Tibial nerve (tissue), 4 donors: ENCODE results near the gene PLCH2. TPM values are rescaled to one million over a fixed set of nuclear protein-coding genes. Genes with fewer than 3 reads are reported as not detected.

ENCODE experiments used
- DNase-seq, 2 donors: peaks; one replicate each; pipeline ENCODE4 v3.0.0-alpha.2; 2019; ENCODE audit warnings: low spot score in 2 of 2
- H3K27ac ChIP-seq, 4 donors: fragments of 200-600 bp; sonication (generic) in 3 of 4; one replicate each; pipeline ENCODE4 v1.5.1; 2017 to 2019; ENCODE audit warnings: mild to moderate bottlenecking in 1 of 4
- H3K27me3 ChIP-seq, 2 donors: fragments of 200-600 bp; sonication (generic) in 1 of 2; one replicate each; pipeline versions ENCODE4 v1.5.1 to v1.6.0; 2017 to 2019
- H3K36me3 ChIP-seq, 3 donors: fragments of 200-600 bp; sonication (generic); one replicate each; pipeline ENCODE4 v1.5.1; 2018 to 2019
- H3K4me1 ChIP-seq, 4 donors: fragments of 200-600 bp; sonication (generic) in 3 of 4; one replicate each; pipeline ENCODE4 v1.5.1; 2017 to 2019
- H3K4me3 ChIP-seq, 4 donors: fragments of 200-600 bp; sonication (generic) in 3 of 4; one replicate each; pipeline ENCODE4 v1.5.1; 2017 to 2019; ENCODE audit warnings: mild to moderate bottlenecking in 1 of 4, moderate library complexity in 1 of 4
- H3K9me3 ChIP-seq, 4 donors: fragments of 200-600 bp; sonication (generic) in 3 of 4; one replicate each; pipeline ENCODE4 v1.5.1; 2017 to 2019
- EP300 ChIP-seq, 2 donors: sonication (generic); formaldehyde crosslinking; IDR thresholded peaks; one replicate each; pipeline ENCODE4 v1.6.1; 2017; ENCODE audit warnings: antibody characterized with exemption in 2 of 2, mild to moderate bottlenecking in 1 of 2
- POLR2A ChIP-seq, 2 donors: fragments of 450-650 bp; IDR thresholded peaks; one replicate each; pipeline ENCODE4 v1.6.1; 2017; ENCODE audit warnings: antibody characterized with exemption in 2 of 2, mild to moderate bottlenecking in 2 of 2, moderate library complexity in 2 of 2
- WGBS, 2 donors: methylation state at CpG; one replicate each; pipeline ENCODE4 v1.1.5; 2018; 5-methylcytosine and 5-hydroxymethylcytosine counted together
- total RNA-seq, 4 donors: library from RNA; depleted of rRNA; stranded (reverse); fragments of >200 nt; gene quantifications; one replicate each; pipeline ENCODE4 v1.1.0, GENCODE V29; 2016
- TF ChIP-seq, protein P1 (sequence below), 5 experiments: fragments of 200-600 bp in 3 of 5; fragments of 450-650 bp in 2 of 5; sonication (generic) in 3 of 5; IDR thresholded peaks; one replicate each; pipeline ENCODE4 v1.5.1; 2016 to 2019; ENCODE audit warnings: antibody characterized with exemption in 5 of 5, mild to moderate bottlenecking in 3 of 5, moderate library complexity in 2 of 5

The PLCH2 gene
- total RNA-seq, 4 donors from 2014 or later: 0.21 to 0.59 (median 0.26) TPM

DNA sequence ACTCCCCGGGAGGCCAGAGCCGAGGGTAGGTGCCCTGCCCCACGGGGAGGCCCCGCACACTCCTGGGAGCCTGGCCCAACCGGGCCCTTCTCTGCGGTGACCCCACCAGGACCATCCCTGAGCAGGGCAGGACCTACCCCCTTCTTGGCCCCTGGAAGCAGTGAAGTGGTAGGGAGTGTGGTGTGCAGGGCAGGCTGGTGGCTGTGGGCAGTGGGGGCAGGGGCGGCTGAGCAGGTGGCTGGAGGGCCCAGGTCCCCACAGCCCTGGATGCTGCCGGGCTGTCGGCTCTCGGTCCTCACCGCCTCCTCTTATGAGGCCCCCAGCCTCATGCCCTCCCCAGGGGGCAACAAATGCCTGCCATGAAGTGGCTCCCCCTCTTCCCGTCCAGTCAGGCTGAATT, 19.5 kb downstream of the PLCH2 start:
- Histone ChIP-seq H3K36me3 (no peaks in the 10 kb centered on the region), H3K4me3 (no peak overlapping the region), H3K4me1 (no peaks in the 10 kb centered on the region), H3K27me3 (peaks cover 0 to 53% of the 10 kb centered on the region in 2 donors), H3K27ac (no peak overlapping the region), H3K9me3 (no peaks in the 10 kb centered on the region)
- TF ChIP-seq POLR2A (IDR thresholded peaks at IDR 0.05) (no peak), EP300 (IDR thresholded peaks at IDR 0.05) (no peak)
- TF ChIP-seq, protein P1, sequence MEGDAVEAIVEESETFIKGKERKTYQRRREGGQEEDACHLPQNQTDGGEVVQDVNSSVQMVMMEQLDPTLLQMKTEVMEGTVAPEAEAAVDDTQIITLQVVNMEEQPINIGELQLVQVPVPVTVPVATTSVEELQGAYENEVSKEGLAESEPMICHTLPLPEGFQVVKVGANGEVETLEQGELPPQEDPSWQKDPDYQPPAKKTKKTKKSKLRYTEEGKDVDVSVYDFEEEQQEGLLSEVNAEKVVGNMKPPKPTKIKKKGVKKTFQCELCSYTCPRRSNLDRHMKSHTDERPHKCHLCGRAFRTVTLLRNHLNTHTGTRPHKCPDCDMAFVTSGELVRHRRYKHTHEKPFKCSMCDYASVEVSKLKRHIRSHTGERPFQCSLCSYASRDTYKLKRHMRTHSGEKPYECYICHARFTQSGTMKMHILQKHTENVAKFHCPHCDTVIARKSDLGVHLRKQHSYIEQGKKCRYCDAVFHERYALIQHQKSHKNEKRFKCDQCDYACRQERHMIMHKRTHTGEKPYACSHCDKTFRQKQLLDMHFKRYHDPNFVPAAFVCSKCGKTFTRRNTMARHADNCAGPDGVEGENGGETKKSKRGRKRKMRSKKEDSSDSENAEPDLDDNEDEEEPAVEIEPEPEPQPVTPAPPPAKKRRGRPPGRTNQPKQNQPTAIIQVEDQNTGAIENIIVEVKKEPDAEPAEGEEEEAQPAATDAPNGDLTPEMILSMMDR (IDR thresholded peaks at IDR 0.05): no peak
- WGBS, 2 donors: 74 to 79% methylated on average over 12 of the region's 12 CpGs
- DNase-seq: no peak

DNA sequence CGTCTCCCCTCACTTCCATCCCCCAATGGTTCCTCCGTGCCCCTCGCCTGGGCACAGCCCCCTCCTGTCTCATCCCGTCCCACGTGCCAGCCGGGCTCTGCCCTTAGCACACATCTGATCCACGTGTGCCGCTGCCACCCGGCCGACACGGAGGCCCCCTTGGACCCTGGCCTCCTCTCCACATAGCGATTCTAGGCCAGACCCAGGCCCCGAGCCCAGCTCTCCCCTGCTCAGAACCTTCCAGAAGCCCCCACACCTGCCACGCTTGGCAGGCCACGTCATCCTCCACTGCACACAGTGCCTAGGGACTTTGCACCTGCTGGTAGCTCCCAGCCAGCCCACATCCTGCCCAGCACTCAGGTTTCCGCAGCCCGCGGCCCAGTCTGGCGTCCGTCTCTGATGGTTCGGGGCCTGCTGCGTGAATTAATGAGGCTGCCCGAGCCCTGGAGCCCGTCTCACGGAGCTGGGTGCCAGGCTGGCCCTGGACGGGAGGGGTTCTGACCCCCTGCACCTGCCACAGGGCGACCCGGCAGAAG, 20.1 kb downstream of the PLCH2 start:
- Histone ChIP-seq H3K36me3 (no peaks in the 10 kb centered on the region), H3K27ac (no peak overlapping the region), H3K4me1 (no peaks in the 10 kb centered on the region), H3K9me3 (no peaks in the 10 kb centered on the region), H3K27me3 (peaks cover 0 to 58% of the 10 kb centered on the region in 2 donors), H3K4me3 (no peak overlapping the region)
- TF ChIP-seq POLR2A (IDR thresholded peaks at IDR 0.05): no peak
- TF ChIP-seq, protein P1 (IDR thresholded peaks at IDR 0.05): no peak
- no peak for DNase-seq
- WGBS, 2 donors: 87 to 92% methylated on average over 16 to 25 of the region's 28 CpGs

DNA sequence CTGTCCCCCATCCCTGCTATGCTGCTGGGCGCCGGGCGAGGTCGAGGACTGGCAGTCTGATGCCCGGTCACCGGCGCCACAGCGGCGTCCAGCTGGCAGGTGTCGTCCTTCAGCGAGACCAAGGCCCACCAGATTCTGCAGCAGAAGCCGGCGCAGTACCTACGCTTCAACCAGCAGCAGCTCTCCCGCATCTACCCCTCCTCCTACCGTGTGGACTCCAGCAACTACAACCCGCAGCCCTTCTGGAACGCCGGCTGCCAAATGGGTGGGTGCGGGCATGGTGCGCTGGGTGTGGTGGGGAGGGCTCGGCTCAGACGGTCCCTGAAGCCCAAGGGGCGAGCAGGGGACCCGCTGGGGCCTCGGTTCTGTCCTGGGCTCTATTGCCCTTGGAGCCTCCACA, 20.7 kb downstream of the PLCH2 start:
- H3K27me3 ChIP-seq: peaks cover 0 to 61% of the 10 kb centered on the region in 2 donors
- no peaks in the 10 kb centered on the region for H3K4me1 ChIP-seq
- no peak for TF ChIP-seq POLR2A (IDR thresholded peaks at IDR 0.05)
- no peak for TF ChIP-seq EP300 (IDR thresholded peaks at IDR 0.05)
- TF ChIP-seq, protein P1 (IDR thresholded peaks at IDR 0.05): no peak
- H3K4me3 ChIP-seq: no peak overlapping the region
- no peak for DNase-seq
- WGBS, 2 donors: 82 to 87% methylated on average over 12 to 19 of the region's 26 CpGs
- H3K36me3 ChIP-seq: no peaks in the 10 kb centered on the region
- H3K9me3 ChIP-seq: no peaks in the 10 kb centered on the region
- H3K27ac ChIP-seq: no peak overlapping the region

DNA sequence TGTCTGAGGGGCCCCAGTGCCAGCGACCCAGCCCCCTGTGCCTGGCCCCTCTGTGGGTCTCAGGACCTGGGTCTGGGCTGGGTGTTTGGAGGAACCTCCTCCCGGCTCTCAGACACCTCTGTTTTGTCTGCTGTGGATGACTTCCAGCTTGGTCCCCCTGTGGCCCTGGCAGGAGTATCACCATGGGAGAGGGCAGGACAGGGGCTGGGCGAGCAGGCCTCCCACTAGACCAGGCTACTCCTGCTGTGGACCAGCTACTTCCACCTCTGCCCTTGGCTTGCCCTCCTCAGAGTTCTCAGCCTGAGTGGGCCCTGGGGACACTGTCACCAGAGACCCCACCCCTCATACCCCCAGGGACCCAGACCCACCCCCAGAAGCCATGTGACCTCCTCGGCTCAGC, 21.8 kb downstream of the PLCH2 start:
- Histone ChIP-seq H3K27me3 (peaks cover 2 to 61% of the 10 kb centered on the region in 2 donors), H3K4me3 (no peak overlapping the region), H3K9me3 (no peaks in the 10 kb centered on the region), H3K4me1 (no peaks in the 10 kb centered on the region), H3K27ac (no peak overlapping the region), H3K36me3 (no peaks in the 10 kb centered on the region)
- DNase-seq: no peak
- TF ChIP-seq POLR2A (IDR thresholded peaks at IDR 0.05) (no peak), EP300 (IDR thresholded peaks at IDR 0.05) (no peak)
- TF ChIP-seq, protein P1 (IDR thresholded peaks at IDR 0.05): no peak
- WGBS, 2 donors: 45 to 64% methylated on average over 3 to 4 of the region's 4 CpGs

DNA sequence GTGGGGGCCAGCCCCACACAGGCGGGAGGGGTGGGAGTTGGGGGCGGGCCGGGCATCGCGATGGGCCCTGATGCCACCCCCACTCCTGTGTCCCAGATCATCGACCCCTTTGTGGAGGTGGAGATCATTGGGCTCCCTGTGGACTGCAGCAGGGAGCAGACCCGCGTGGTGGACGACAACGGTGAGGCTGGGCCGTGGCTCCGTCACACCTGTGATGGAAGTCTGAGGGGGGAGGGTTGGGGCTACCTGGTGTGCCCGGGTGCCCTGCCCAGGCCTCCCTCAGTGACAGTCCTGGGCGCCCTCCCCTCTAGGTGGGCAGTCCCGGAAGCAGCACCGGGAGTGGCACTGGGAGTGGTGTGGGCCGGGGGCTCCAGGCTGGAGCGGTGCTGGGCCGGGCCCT, 22.6 kb downstream of the PLCH2 start:
- Histone ChIP-seq H3K27ac (no peak overlapping the region), H3K4me3 (no peak overlapping the region), H3K36me3 (no peaks in the 10 kb centered on the region), H3K27me3 (peaks cover 2 to 67% of the 10 kb centered on the region in 2 donors), H3K4me1 (peaks cover 0 to 3% (median 0%) of the 10 kb centered on the region in 4 donors), H3K9me3 (no peaks in the 10 kb centered on the region)
- no peak for DNase-seq
- WGBS, 2 donors: 72% methylated on average over 17 of the region's 19 CpGs; no CpG with 5 or more reads in 1 of the 2 donors
- TF ChIP-seq, protein P1 (IDR thresholded peaks at IDR 0.05): no peak
- TF ChIP-seq POLR2A (IDR thresholded peaks at IDR 0.05): no peak
- TF ChIP-seq EP300 (IDR thresholded peaks at IDR 0.05): no peak
